Esophagus muscularis mucosa (tissue), 4 donors: ENCODE data around the gene DMPK.

Source experiments
- CTCF ChIP-seq, 3 experiments: fragments of 200-600 bp in 2 of 3; fragments of 450-650 bp in 1 of 3; sonication (generic) in 2 of 3; IDR thresholded peaks; one replicate each; pipeline ENCODE4 v1.5.1; 2017 to 2019; ENCODE audit warnings: antibody characterized with exemption in 3 of 3, mild to moderate bottlenecking in 2 of 3, moderate library complexity in 1 of 3
- EP300 ChIP-seq: sonication (generic); formaldehyde crosslinking; IDR thresholded peaks from one replicate; pipeline ENCODE4 v1.6.1; 2017; ENCODE audit warnings: antibody characterized with exemption
- POLR2A ChIP-seq: fragments of 450-650 bp; IDR thresholded peaks from one replicate; pipeline ENCODE4 v1.6.1; 2017; ENCODE audit warnings: antibody characterized with exemption, moderate library complexity, mild to moderate bottlenecking, low read depth
- POLR2AphosphoS5 ChIP-seq, 2 donors: sonication (generic); formaldehyde crosslinking; IDR thresholded peaks; one replicate each; pipeline ENCODE4 v1.6.1; 2017; ENCODE audit warnings: antibody characterized with exemption in 2 of 2

- TF ChIP-seq POLR2A (no peak), CTCF (IDR thresholded peaks at IDR 0.05) (no peak), EP300 (no peak), POLR2AphosphoS5 (IDR thresholded peaks at IDR 0.05) (no peak)
Observed at GRCh38 chr19:45765702-45766295, 16.5 kb downstream of the DMPK start.
